ENCODE data around the gene BSN. TPM values are rescaled to one million over a fixed set of nuclear protein-coding genes. Genes with fewer than 3 reads are reported as not detected.

BSN gene
- total and polyA plus RNA-seq, 2 donors (not counting 1 experiment from before 2014, with no cell fraction given) = 0.03 to 0.20 TPM

DNA sequence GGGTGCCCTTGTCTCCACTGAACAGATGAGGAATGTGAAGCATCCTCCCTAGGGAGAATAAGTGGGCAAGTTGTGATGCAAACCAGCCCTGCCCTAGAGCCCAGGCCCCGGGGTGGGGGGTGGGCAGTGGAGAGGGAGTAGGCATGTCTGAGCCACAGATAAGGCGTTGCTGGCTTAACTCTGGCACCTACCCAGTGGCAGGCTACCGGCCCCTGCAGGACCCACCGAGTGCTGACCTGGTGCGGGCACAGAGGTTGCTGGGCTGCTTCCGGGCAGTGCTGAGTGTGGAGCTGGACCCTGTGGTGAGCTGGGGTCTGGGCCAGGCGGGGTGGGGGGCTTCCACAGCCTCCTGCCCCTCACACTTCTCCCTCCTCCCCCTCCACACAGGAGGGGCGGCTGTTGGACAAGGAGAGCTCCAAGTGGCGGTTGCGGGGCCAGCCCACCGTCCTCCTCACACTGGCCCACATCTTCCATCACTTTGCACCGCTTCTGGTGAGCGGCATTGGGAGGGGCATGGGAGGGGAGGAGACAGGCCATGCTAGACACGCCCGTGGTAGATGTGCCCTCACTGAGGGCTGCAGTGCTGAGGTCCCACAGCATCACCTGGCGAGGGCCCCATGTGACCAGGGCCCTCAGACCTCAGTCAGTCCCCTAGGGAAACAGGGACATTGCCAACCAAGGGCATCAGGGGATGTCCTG, 145.2 kb downstream of the BSN start:
- Histone ChIP-seq H2AFZ (ENCODE audit: insufficient read depth, low read depth, low read length, poor library complexity, severe bottlenecking) (no peak overlapping the region), H3K79me2 (ENCODE audit: control insufficient read depth, insufficient read depth, low read length) (peaks cover 8% of the 10 kb centered on the region), H3K4me1 (ENCODE audit: control insufficient read depth in 2 of 2, insufficient read depth in 2 of 2, low read length in 2 of 2) (no peaks in the 10 kb centered on the region), H3K4me3 (ENCODE audit: control extremely low read depth in 1 of 5, extremely low read depth in 1 of 5, insufficient read depth in 1 of 5, low read depth in 2 of 5, low read length in 4 of 5) (no peak overlapping the region), H3K4me2 (replicated peaks; ENCODE audit: low read depth, low read length, poor library complexity, severe bottlenecking) (no peak overlapping the region), H3K27ac (ENCODE audit: low read length in 2 of 2) (no peak overlapping the region), H3K27me3 (replicated peaks in 1 of 4; ENCODE audit: control extremely low read depth in 1 of 4, control insufficient read depth in 3 of 4, insufficient read depth in 4 of 4, low read length in 3 of 4) (no peaks in the 10 kb centered on the region), H3K9ac (ENCODE audit: low read length) (no peak overlapping the region), H4K20me1 (ENCODE audit: control insufficient read depth, insufficient read depth, low read length, poor library complexity, severe bottlenecking) (no peaks in the 10 kb centered on the region), H3K9me3 (ENCODE audit: control extremely low read depth in 1 of 3, control insufficient read depth in 2 of 3, insufficient read depth in 1 of 3, low read length in 2 of 3) (peaks cover 0 to 3% (median 0%) of the 10 kb centered on the region in 3 donors), H3K36me3 (replicated peaks in 1 of 2; ENCODE audit: control extremely low read depth in 1 of 2, control insufficient read depth in 1 of 2, extremely low read depth in 1 of 2, insufficient read depth in 2 of 2, low read length in 1 of 2) (peaks cover 0 to 40% of the 10 kb centered on the region in 2 experiments)
- no peaks in the 10 kb centered on the region for H3K9me3 Mint-ChIP-seq (ENCODE audit: insufficient read depth)
- intact Hi-C loops (cut with micrococcal nuclease) = no loop called here
- no peak for DNase-seq
- H3K4me3 Mint-ChIP-seq = no peak overlapping the region
- H3K4me1 Mint-ChIP-seq = peaks cover 4% of the 10 kb centered on the region
- ChIA-PET POLR2A (no interaction called here), CTCF (no interaction called here)
- no peak overlapping the region for H3K27ac Mint-ChIP-seq
- ATAC-seq (ENCODE audit: low read depth) = no peak
- WGBS (ENCODE audit: insufficient coverage) = 92% methylated on average over 14 of the region's 16 CpGs
- TF ChIP-seq EZH2 (IDR thresholded peaks at IDR 0.05; ENCODE audit: borderline replicate concordance, insufficient read depth, low read depth, low read length, poor library complexity, severe bottlenecking) = no peak
- TF ChIP-seq, protein P1, sequence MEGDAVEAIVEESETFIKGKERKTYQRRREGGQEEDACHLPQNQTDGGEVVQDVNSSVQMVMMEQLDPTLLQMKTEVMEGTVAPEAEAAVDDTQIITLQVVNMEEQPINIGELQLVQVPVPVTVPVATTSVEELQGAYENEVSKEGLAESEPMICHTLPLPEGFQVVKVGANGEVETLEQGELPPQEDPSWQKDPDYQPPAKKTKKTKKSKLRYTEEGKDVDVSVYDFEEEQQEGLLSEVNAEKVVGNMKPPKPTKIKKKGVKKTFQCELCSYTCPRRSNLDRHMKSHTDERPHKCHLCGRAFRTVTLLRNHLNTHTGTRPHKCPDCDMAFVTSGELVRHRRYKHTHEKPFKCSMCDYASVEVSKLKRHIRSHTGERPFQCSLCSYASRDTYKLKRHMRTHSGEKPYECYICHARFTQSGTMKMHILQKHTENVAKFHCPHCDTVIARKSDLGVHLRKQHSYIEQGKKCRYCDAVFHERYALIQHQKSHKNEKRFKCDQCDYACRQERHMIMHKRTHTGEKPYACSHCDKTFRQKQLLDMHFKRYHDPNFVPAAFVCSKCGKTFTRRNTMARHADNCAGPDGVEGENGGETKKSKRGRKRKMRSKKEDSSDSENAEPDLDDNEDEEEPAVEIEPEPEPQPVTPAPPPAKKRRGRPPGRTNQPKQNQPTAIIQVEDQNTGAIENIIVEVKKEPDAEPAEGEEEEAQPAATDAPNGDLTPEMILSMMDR (IDR thresholded peaks at IDR 0.05) = no peak
- H3K27me3 Mint-ChIP-seq = no peaks in the 10 kb centered on the region

- DNase-seq = no peak
- 97% methylated on average over 8 of the region's 8 CpGs for WGBS (ENCODE audit: insufficient coverage)
- Histone ChIP-seq H2AFZ (ENCODE audit: insufficient read depth, low read depth, low read length, poor library complexity, severe bottlenecking) (no peak overlapping the region), H3K79me2 (ENCODE audit: control insufficient read depth, insufficient read depth, low read length) (peaks cover 4% of the 10 kb centered on the region), H3K27me3 (replicated peaks in 1 of 4; ENCODE audit: control extremely low read depth in 1 of 4, control insufficient read depth in 3 of 4, insufficient read depth in 4 of 4, low read length in 3 of 4) (no peaks in the 10 kb centered on the region), H3K4me1 (ENCODE audit: control insufficient read depth in 2 of 2, insufficient read depth in 2 of 2, low read length in 2 of 2) (no peaks in the 10 kb centered on the region), H3K4me2 (replicated peaks; ENCODE audit: low read depth, low read length, poor library complexity, severe bottlenecking) (no peak overlapping the region), H3K9me3 (ENCODE audit: control extremely low read depth in 1 of 3, control insufficient read depth in 2 of 3, insufficient read depth in 1 of 3, low read length in 2 of 3) (peaks cover 0 to 3% (median 0%) of the 10 kb centered on the region in 3 donors), H3K36me3 (replicated peaks in 1 of 2; ENCODE audit: control extremely low read depth in 1 of 2, control insufficient read depth in 1 of 2, extremely low read depth in 1 of 2, insufficient read depth in 2 of 2, low read length in 1 of 2) (peaks cover 0 to 43% of the 10 kb centered on the region in 2 experiments), H3K4me3 (ENCODE audit: control extremely low read depth in 1 of 5, extremely low read depth in 1 of 5, insufficient read depth in 1 of 5, low read depth in 2 of 5, low read length in 4 of 5) (no peak overlapping the region), H4K20me1 (ENCODE audit: control insufficient read depth, insufficient read depth, low read length, poor library complexity, severe bottlenecking) (no peaks in the 10 kb centered on the region), H3K27ac (ENCODE audit: low read length in 2 of 2) (no peak overlapping the region), H3K9ac (ENCODE audit: low read length) (no peak overlapping the region)
- intact Hi-C loops (cut with micrococcal nuclease) = no loop called here
- H3K4me3 Mint-ChIP-seq = no peak overlapping the region
- TF ChIP-seq, protein P1 (IDR thresholded peaks at IDR 0.05) = no peak
- no peak for TF ChIP-seq EZH2 (IDR thresholded peaks at IDR 0.05; ENCODE audit: borderline replicate concordance, insufficient read depth, low read depth, low read length, poor library complexity, severe bottlenecking)
- H3K27me3 Mint-ChIP-seq = no peaks in the 10 kb centered on the region
- no peak overlapping the region for H3K27ac Mint-ChIP-seq
- CTCF ChIA-PET = interaction anchor here (5.0 kb wide), 1 partner anchor 139 kb away, joined by 40 read pairs; no protein-coding TSS in a partner anchor
- no peak for ATAC-seq (ENCODE audit: low read depth)
- peaks cover 4% of the 10 kb centered on the region for H3K4me1 Mint-ChIP-seq
- H3K9me3 Mint-ChIP-seq (ENCODE audit: insufficient read depth) = no peaks in the 10 kb centered on the region
- POLR2A ChIA-PET = no interaction called here
Measured at GRCh38 chr3:49700014-49700413, 145.7 kb downstream of the BSN start.
